ENCODE data around the gene OR4Q2. TPM values are rescaled to one million over a fixed set of nuclear protein-coding genes. Genes with fewer than 3 reads are reported as not detected.

OR4Q2 gene
- total RNA-seq, 2 experiments from 2014 or later = not detected

Other genes with a start within 250 kb of the OR4Q2 start
- not detected for gene OR4M1, start 228.7 kb upstream of the OR4Q2 start, total RNA-seq
- not detected for gene OR4N2, start 198.4 kb upstream of the OR4Q2 start, total RNA-seq
- gene OR4K2, start 127.0 kb upstream of the OR4Q2 start, total RNA-seq = not detected
- not detected for gene OR4K5, start 81.6 kb upstream of the OR4Q2 start, total RNA-seq
- not detected for gene OR4K1, start 71.2 kb upstream of the OR4Q2 start, total RNA-seq
- gene OR4K15, start 26.6 kb upstream of the OR4Q2 start, total RNA-seq = not detected
- not detected for gene OR4K14, start 17.1 kb downstream of the OR4Q2 start, total RNA-seq
- gene OR4K13, start 33.9 kb downstream of the OR4Q2 start, total RNA-seq = not detected
- not detected for gene OR4L1, start 57.9 kb downstream of the OR4Q2 start, total RNA-seq
- gene OR4K17, start 108.6 kb downstream of the OR4Q2 start, total RNA-seq = not detected
- not detected for gene OR4N5, start 136.7 kb downstream of the OR4Q2 start, total RNA-seq
- gene OR11G2, start 188.7 kb downstream of the OR4Q2 start, total RNA-seq = not detected
- not detected for gene OR11H6, start 221.5 kb downstream of the OR4Q2 start, total RNA-seq
- gene OR11H7, start 226.8 kb downstream of the OR4Q2 start, total RNA-seq = not detected
- not detected for gene OR11H4, start 237.1 kb downstream of the OR4Q2 start, total RNA-seq

Measured in activated naive CD8-positive, alpha-beta T cell treated with anti-CD3 and anti-CD28 coated beads, Interleukin-2, amount 10 ng/mL, durations not matched to agents 7 days and 5 days (primary cell).